Stimulated activated CD4-positive, alpha-beta T cell treated with anti-CD3 and anti-CD28 coated beads, TNF-alpha, amount 100 ng/mL, for 48 hours (primary cell): Measurements from ENCODE around the gene SLC39A2.
"Not testable (repeated sequence)": the region's sequence is repeated elsewhere in the genome, so short reads cannot be mapped to it uniquely, and the experiment has no call there.

ENCODE experiments used
- DNase-seq, 3 donors: peaks; one replicate each; pipeline ENCODE4 v3.0.0-alpha.2; 2020; ENCODE audit warnings: low read depth in 3 of 3

The SLC39A2 gene

DNA sequence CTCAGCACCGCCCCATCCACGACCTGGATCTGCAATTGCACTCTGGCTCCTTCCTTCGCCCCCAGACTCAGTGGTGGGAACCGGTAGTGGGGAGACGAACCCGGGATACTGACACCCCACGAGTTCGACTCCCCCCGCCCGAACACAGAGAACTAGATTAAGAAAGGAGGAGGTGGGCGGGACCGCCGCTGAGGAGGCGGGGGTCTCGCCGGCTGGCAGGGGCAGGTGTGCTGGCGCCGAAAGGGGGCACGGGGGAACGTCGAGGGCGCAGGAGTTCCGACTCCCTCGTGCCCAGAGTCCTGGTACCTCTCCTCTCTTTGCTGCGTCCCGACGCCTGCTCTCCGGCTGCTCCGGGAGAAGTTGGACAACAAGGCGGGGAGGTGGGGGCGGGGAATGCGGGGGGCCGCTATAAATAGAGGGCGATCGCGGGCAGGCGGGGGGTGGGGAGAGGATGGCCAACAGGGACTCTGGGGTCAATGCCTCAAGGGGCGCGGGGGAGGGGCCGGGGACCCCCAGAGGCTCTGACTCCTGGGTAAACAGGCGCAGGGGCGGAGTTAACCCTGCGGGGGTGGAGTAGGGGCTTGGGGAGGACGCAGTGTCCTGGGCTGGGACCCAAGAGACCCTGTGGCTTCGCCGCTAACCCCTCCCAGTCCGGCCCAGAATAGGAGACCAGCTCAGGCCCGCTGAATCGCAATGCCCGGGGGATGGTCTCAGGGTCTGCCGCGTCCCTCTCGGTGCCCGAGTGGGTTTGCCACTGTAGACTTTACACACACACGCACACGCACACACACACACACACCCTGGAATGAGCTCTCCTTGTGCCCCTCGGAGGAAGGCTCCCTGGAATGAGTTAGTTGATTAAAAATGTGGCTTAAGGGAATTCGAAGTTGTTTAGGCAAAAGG is 26.5 kb downstream of the SLC39A2 start:
- peak in 1 of 3 donors; percentile 7 for DNase-seq

GRCh38 chr14:21026274-21026987 is 27.3 kb downstream of the SLC39A2 start:
- DNase-seq, result no peak

- no peak for DNase-seq
Observed at GRCh38 chr14:21026988-21027315, 27.9 kb downstream of the SLC39A2 start.

DNA sequence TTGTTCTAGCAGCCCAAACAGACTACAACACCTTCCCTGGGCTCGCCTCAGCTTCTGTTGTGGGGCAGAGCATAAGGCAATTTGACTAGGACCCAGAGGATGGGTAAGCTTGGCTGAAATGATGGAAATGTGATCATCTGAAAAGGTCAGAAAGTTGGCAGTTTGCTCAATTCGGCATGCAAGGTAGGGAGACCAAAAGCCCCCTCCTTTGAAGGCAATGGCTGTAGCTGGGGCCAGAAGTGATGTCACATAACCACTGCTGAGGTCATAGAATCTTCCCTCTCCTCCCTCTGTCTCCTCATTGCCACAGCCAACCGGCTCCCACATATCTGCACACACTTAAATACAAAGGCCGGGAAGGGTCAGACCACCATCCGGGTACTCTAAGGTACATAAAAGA is 30.8 kb downstream of the SLC39A2 start, which contains the start of gene TPPP2:
TSS of gene TPPP2 (plus strand) at position 301 of the 400 bp plus-strand sequence. CDS start 365 bp downstream, outside the sequence.
- no peak for DNase-seq

GRCh38 chr14:21030531-21030930 is 31.4 kb downstream of the SLC39A2 start:
- DNase-seq, result no peak

GRCh38 chr14:21032326-21033132 is 33.4 kb downstream of the SLC39A2 start:
- DNase-seq, result no peak

GRCh38 chr14:21033133-21033698 is 34.1 kb downstream of the SLC39A2 start:
- no peak for DNase-seq

- DNase-seq, result no peak
Observed at GRCh38 chr14:21034707-21035106, 35.6 kb downstream of the SLC39A2 start, which contains the start of gene RNASE13. Gene RNASE13, minus strand, starts transcription at chr14:21034807. Its CDS starts 519 bp downstream, at chr14:21034288.

GRCh38 chr14:21036751-21037150 is 37.7 kb downstream of the SLC39A2 start:
- DNase-seq, result no peak

GRCh38 chr14:21037156-21037555 is 38.1 kb downstream of the SLC39A2 start:
- no peak for DNase-seq

DNA sequence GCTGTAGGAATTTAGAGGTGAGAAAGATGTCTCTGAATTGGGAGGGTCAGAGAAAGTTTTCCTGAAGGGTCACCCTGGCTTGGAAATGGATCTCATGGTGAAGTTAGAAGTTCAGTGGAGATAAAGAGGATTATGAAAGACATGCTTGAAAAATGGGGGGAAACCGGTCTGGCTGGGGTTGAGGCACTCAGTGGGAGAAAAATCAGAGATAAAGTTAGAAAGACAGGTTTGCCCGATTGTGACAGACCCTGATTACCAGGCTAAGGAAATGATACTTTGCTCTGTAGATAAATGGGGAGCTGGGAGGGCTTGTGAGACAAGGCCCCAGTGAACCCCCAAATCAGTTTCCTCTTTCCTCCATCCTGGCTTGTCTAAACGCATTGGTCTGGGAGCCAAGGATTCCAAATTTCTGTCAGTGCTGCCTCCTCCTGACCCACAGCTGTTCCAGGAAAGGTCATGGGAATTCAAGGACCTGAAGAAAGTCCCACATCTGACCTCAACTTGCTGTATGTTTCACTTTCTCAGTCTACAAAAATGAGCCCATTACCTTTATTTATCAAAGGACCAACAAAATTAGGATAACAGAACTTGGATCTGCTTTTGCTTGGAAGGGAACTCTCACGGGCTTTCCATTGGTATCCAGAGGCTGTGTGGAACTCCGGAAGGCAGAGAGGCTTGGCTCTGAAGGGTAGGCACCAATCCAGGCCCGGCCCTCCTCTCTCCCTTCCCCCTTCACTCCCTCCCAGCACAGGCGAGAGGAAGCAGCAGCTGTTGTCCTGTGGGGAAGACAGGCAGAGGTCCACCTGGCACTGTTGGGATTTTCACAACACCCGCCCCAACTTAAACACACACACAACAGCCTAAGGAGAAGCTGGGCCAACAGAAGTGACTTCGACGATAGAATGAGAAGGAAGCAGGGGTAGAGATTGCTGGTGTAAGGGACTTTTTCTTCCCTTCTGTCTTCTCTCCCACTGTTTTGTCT is 39.6 kb downstream of the SLC39A2 start:
- DNase-seq, result no peak

- no peak for DNase-seq
Observed at GRCh38 chr14:21039585-21040369, 40.7 kb downstream of the SLC39A2 start.

- DNase-seq, result no peak
Observed at GRCh38 chr14:21040370-21040925, 41.4 kb downstream of the SLC39A2 start.

DNA sequence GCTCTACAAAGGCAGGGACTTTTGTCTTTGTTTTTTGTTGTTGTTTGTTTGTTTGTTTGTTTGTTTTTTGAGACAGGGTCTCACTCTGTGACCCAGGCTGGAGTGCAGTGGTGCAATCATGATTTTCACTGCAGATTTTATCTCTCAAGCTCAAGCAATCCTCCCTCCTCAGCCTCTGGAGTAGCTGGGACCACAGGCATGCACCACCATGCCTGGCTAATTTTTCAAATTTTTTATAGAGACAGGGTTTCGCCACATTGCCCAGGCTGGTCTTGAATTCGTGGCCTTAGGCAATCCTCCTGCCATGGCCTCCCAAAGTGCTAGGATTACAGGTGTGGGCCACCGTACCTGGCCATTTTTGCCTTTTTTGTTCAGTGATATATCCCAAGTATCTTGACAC is 41.8 kb downstream of the SLC39A2 start:
- DNase-seq, result not testable (repeated sequence)

DNA sequence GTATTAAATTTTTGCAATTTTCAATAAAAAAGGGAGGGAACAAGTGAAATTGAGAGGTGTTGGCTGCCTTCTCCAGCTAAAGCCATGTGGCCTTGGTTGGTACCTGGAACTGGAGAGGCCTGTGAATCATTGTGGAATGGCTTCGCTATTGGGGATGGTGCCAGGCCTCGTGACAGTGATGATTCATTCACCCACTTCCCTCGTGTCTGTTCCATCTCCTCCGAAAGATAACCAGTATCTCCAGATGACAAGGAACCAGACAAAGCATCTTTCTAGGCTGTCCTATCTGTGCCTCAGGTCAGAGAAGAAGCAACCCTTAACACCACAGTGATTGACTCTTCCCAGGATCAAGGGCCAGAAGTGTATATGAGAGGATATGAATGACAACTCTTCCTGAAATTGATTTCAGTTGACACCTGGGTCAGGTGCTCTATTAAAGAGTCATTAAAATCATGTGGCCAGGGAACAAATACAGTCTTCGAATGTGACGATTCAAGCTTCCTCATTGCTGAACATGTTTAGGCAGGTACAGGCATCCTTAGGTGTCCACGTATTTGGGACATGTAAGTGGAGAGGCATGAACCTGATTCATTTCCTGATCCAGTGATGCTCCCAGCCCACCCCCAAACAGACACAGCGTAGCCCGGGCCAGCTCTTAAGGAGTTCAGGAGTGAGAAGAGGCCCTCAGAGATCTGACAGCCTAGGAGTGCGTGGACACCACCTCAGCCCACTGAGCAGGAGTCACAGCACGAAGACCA is 42.8 kb downstream of the SLC39A2 start, which contains the start of gene RNASE7:
TSS of gene RNASE7 (plus strand) at position 687 of the 758 bp plus-strand sequence. CDS start 631 bp downstream, outside the sequence.
- no peak for DNase-seq

DNA sequence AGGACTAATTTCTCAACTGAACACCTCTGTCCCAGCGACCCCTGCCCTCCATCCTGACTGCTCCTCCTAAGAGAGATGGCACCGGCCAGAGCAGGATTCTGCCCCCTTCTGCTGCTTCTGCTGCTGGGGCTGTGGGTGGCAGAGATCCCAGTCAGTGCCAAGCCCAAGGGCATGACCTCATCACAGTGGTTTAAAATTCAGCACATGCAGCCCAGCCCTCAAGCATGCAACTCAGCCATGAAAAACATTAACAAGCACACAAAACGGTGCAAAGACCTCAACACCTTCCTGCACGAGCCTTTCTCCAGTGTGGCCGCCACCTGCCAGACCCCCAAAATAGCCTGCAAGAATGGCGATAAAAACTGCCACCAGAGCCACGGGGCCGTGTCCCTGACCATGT is 43.8 kb downstream of the SLC39A2 start:
- no peak for DNase-seq

DNA sequence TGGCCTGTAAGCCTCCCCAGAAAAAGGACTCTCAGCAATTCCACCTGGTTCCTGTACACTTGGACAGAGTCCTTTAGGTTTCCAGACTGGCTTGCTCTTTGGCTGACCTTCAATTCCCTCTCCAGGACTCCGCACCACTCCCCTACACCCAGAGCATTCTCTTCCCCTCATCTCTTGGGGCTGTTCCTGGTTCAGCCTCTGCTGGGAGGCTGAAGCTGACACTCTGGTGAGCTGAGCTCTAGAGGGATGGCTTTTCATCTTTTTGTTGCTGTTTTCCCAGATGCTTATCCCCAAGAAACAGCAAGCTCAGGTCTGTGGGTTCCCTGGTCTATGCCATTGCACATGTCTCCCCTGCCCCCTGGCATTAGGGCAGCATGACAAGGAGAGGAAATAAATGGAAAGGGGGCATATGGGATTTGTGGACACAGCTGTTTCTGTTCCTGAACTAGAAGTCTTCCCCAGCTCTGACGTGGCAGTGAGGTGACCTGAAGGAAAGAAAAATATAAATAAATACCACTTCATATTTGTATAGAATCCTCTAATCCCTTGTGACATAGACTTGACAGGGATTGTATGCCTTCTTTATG is 44.4 kb downstream of the SLC39A2 start:
- no peak for DNase-seq
